IPS-NIHi7 (cell line): Measurements from ENCODE around the gene RAB22A.

ENCODE experiments used
- DNase-seq: peaks from one replicate; pipeline ENCODE4 v3.0.0; 2012; ENCODE audit warnings: mixed read lengths; ENCODE audit errors: extremely low spot score

RAB22A gene

DNA sequence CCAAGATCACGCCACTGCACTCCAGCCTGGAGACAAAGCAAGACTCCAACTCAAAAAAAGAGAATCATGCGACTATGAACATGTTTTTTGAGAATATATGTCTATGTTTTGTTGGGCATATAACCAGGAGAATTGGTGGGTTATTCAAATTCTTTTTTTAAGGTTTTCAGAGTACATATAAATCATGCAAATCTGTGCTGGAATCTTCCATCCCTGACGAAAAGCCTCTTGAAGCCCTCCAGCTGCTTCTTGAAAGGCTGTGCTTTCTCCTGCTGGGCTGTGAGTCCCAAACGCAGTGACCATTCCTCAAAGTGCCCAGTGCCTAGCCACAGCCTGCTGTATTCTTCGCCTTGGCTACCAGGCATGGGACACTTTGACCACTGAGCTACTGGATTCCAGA lies 9.2 kb upstream of the RAB22A start:
- DNase-seq = no peak

DNA sequence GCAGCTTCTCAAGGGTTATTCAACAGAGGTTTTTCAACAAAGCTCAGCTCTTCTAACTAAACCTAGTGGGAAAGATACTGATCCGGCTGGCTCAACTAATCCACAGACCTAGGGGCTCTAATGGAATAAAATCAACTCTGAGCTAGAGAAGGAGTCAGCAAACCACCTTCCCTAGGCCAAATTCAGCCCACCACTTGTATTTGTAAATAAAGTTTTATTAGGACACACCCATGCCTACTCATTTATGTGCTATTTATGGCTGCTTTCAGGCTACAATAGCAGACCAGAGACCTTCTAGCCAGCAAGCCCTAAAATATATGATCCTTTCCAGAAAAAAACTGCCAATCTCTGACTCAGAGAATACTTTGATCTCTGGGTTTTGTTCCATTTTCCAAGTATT lies 6.0 kb upstream of the RAB22A start:
- no peak for DNase-seq

DNA sequence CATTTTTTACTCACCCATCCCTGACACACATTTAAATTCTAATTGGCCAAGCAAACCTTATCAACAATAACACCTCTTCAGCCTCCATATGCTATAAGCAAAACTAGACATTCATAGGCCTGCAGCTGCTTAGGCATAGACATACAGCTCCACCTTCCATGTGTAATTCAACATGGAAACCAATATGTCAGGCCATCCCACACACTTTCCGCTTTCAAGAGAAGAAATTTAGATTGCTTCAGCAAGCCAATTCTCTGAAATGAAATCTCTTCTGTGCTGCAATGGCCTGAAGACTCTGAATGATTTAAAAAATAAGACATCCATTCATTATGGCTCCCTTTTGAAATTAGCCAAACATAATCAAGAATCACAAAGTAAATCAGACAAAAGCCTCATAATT lies 4.5 kb upstream of the RAB22A start:
- no peak for DNase-seq

DNA sequence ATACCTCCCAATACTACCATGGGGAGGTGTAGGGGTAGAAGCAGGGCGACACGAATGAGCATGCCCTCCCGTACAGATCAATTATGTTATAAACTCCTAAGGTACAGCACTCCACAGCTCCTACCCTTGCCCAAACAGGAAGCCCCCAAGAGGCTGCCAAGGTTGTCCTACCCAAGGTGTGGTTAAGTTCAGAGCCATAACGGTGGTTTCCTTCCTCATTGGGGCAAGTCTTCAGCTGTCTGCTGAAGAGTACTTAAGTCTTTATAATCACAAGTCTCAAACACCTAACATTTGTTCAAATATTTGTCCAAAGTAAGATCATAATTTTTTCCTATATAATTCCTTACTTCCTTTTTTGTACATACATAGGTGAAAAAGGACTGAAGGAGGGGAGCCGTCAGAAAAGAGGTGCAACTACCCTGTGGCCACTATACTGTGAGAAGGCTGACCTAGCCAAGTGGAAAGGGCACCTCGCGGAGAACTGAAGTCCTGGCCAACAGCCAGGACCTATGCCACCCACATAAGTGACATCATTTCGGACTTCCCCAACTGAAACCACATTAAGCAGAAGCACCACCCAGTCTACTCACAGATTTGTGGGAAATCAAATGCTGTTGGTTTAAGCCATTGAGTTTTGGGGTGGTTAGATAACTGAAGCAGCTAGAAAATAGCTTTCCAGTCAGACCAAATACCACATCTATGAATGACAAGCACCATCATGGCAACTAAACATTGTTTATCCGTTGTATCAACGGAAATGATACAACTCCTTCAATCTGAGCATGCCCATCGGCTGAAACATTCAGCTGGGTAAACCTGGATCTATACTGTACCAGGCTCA lies 2.9 kb upstream of the RAB22A start:
- DNase-seq = no peak

DNA sequence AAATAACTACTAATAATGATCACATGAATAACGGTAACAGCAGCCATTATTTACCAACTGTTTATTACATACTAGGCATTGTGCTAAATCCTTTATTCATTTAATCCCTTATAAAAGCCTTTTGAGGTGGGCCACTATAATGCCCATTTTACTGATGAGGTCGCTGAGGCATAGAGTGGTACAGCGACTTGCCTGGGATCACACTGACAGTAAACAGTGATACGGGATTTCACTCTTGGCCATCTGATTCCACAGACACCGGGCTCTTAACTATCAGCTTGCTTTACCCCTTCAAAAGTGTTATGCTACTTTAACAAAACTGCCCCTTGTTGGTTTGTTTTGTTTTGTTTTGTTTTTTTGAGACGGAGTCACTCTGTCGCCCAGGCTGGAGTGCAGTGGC lies 2.2 kb upstream of the RAB22A start:
- DNase-seq = no peak

DNA sequence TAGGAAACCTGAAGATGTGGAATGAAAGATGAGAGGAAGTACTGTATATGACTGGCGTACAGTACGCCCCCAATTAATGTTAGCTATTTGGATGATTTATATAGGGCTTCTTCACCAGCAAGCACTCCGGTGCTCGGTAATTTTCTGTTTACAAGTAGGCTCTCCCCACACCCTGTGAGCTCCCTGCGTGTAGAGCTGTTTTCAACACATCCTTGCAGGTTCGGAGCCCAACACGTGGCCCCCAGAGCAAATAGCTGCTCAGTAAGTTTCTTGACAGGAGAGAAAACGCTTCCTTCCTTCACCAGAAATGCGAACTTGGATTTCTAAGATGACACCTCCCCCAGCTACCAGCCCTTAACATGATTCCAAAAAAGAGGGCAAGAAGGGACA lies 1.2 kb upstream of the RAB22A start:
- no peak for DNase-seq

DNA sequence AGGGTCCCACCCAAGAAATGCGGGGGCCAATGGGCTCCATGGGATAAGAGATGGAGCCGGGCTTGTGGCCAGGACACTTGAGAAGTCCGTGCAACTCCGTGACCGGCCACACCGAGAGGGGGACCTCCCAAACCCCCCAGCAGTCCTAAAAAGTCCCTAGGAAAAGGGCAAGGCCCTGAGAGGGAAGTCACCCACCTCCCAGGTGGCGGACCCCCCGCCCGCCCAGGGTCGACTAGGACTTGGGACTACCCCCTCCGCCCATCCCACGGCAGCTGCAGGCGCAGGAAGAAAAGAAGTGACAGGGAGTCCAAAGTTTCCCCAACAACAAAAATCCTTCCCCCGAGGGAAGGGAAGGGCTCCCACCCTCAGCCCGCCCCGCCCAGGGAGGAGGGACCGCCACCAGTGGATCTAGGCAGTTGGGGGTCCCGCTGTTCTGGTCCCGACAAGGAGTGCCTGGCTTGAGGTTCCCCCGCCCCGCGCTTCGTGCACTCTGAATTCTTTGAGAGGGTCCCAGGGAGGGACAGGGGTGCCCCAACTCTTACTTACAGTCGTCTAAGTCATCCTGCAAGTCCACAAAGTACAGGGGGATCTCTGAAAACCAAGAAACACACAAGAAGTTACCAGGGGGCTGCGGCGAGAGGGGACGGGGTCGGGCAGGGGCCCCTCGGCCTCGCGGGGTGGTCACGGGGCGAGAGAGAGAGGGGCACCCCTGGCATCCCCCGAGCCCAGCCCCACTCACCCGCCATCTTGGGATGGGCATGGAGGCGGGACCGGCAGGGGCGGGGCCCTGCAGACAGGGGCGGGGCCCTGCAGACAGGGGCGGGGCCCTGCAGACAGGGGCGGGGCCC lies 611 bp upstream of the RAB22A start:
- DNase-seq = peak; percentile 85

DNA sequence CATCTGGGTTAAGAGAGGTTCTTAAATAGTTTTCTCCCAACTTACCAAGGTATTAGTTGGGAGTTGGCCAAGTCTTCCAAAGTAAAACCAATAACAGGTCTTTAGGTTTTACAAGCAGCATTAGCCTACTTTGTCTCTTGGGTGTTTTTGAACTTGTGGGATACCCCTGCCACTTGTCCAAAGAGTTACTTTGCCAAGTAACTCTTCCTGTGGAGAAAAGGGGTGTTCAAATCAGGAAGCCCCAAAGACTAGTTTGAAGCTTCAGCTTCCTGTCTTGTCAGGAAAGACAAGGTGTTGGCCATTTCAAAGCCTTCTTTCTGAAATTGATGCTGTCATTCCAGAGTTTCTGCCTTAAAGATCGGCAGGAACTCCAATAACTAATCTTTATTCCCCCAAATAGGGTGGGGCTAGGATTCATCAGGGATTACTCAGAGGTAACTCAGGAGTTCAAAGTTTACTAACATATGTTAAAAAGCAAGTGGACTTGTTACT lies 822 bp downstream of the RAB22A start:
- no peak for DNase-seq

DNA sequence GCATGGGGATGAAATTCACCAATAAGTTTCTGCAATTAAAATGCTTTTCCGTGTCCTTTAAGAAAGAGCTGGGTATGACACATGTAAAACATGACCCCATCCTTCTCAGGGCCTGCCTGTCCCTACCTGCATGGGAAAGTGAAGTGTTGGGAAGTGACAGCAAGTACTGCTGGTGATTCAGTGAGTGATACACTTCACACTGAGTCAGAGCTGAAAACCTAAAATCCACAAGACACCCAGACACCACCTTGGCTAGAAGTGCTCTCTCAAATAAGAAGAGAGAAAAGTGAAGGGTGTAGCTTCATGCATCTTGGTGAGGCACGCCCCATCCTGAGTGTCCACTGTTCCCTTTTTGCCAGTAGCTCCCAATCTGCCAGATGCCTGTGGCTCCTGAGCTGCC lies 3.3 kb downstream of the RAB22A start:
- DNase-seq = no peak

DNA sequence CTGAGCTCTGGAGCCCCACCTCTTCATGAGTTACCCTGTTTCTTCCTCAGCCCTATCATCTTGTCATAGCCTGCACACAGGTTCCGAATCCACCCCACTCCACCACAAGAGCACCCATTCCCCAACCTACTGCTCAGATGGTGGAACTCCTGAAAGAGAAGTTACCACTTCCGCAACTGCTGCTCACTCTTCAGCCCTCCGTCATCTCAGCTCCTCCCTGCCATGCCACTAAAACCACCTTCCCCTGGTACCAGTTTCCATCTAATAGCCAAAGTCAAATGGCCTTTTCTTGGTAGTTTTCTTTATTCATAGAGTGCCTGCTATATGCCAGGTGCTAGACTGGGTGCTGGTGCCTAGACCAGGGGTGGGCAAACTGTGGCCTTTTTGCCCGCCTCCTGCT lies 3.9 kb downstream of the RAB22A start:
- DNase-seq = no peak

DNA sequence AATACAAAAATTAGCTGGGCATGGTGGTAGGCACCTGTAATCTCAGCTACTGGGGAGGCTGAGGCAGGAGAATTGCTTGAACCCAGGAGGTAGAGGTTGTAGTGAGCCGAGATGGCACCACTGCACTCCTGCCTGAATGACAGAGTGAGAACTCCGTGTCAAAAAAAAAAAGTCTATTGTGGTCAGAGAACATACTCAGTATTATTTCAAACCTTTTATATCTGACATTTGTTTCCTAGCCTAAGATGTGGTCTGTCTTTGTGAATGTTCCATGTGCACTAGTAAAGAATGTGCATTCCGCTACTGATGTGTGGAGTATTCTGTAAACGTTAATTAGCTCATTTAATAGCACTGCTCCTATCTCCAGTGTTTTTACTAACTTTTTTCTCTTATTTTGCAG lies 11.7 kb downstream of the RAB22A start:
- no peak for DNase-seq

DNA sequence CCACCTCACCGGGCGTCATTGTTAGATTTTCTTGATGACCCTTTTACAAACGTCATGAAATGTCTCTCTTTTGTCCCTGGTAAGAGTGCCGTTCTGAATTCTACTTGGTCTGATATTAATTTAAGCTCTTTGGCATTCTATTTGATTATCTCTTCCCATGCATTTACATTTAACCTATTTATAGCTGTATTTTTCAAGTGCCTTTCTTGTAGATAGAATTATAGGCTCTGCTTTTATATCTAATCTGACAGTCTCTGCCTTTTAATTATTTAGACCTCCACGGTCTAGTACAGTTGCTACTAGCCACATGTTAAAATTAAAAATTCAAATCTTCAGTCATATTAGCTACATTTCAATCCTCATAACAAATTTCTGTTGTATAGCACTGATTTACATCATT lies 12.6 kb downstream of the RAB22A start:
- no peak for DNase-seq

DNA sequence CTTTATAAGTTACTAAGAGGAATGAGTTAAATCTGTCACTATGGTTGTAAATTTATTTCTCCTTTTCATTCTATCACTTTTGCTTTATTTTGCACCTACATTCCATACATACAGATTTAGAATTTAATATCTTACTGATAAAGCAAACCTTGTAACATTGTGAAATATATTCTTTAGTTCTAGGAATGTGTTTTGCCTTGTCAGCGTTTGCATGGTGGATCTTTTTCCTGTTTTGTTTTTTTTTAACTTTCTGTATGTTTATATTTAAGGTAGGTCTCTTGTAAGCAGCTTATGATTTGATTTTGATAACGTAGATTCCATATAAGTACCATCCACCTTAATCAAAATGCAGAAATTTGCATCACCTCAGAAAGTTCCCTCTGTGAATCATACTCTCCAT lies 16.4 kb downstream of the RAB22A start:
- no peak for DNase-seq

DNA sequence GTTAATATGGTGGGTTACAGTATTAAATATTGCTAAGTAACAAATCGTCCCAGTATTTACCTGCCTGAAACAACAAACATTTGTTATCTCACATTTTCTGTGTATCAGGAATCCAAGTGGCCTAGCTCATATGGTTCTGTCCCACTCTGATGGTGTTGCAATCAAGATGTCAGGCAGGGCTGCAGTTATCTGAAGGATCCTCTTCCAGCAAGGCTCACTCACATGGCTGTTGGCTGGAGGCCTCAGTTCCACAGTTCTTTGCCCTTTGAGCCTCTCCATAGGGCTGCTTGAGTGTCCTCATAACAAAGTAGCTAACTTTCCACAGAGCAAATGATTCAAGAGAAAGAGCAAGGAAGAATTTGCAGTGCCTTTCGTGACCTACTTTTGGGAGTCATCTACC lies 17.7 kb downstream of the RAB22A start:
- no peak for DNase-seq

DNA sequence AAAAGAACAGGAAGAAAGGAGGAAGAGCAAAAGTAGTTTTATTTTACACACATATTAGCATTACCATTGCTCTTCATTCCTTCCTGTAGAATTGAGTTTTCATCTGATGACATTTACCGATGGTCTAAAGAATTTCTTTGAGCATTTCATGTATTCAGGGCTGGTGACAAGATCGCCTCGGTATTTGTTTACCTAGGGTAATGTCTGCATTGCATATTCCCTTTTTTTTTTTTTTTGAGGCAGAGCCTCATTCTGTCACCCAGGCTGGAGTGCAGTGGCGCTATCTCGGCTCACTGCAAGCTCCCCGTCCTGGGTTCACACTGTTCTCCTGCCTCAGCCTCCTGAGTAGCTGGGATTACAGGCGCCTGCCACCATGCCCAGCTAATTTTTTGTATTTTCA lies 19.3 kb downstream of the RAB22A start:
- peak; percentile 25 for DNase-seq

DNA sequence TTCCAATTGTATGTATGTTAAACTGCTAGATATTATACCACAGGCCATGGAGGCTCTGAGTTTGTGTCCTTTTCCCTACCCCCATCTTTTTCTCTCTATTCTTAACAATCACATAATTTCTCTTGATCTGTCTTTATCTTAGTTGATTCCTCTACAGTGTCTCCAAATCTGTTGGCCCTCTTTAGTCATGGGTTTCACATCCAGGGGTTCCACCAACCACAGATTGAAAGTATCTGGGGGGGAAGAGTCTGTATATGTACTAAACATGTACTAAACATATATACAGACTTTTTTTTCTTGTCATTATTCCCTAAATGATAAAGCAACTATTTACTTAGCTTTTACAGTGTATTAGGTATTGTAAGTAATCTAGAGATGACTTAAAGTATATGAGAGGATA lies 20.2 kb downstream of the RAB22A start:
- DNase-seq = no peak

DNA sequence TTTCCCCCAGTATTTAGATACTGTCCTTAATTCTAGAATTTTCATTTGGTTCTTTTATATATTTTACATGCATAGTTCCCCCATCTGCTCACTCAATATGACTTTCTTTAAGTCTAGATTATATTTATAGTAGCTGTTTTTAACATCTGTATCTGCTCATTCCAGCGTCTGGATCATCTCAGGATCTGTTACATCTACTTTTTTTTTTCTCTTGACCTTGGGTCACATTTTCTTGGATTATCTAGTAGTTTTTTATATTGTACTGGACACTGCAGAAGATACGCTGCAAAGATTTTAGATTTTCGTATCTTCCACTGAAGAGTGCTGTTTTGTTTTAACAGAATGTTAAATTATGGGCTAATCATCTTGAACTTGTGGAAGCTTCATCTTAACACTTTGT lies 20.7 kb downstream of the RAB22A start:
- no peak for DNase-seq

DNA sequence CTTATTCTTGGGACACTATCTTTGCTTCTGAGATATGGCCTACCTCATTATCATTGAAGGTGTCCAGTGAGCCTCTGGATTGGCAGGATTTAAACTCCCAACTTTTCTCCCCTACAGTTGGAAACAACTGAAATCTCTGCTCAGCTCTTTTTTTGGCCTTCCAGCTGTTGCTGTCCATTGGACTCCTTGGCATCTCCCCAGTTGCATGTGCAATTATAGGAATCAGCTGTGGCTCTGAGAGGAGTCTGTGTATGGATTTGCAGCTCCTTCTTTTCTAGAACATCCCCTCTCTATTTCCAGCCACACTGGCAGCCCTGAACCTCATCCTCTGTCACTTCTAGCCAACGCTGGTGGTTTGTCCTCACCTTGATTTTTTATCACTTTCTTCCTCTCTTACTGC lies 21.2 kb downstream of the RAB22A start:
- no peak for DNase-seq

DNA sequence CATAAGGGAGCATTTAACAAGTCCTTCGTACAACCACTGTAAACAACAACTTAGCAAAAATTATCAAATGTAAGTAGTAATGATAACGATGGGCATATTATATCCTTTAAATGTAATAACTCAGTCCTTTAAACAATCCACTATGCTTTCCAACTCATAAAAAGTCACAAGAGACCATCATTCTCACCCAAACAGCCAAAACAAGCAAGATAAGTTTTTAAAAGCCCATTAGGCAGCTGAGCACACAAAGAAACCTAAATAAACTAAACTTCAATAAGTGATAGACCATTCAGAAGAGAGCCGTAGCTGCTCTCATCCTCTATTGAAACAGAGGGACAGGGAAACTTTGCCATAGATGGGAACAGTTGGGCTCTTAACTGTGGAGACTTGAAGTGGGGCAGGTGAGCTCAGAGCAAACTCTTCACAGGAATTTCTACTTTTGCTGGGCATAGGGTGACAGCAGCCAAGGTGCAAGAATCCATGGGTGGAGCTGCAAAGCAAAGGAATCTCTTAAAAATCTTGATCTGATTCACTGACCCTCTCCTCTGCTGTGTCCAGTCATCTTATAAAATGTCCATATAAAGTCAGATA lies 22.5 kb downstream of the RAB22A start:
- no peak for DNase-seq

DNA sequence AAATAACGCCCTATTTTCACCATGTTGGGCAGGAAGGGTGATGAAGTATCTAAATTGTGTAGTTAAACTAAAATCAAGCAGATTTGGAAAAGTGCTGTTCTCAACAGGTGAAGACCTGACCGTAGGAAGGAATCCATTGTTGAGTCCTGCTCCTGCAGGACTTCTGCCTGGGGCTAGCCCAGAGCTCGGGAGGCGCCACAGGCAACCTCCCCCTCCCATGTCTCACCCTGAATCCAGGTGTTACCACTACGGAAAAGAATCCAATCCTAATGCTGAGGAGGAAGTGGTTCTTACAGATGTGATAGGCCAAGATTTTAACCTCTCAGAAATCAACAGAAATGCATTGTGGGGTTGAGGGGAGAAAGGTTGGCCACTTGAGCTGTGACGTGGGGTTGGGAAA lies 30.2 kb downstream of the RAB22A start:
- DNase-seq = peak; percentile 19

DNA sequence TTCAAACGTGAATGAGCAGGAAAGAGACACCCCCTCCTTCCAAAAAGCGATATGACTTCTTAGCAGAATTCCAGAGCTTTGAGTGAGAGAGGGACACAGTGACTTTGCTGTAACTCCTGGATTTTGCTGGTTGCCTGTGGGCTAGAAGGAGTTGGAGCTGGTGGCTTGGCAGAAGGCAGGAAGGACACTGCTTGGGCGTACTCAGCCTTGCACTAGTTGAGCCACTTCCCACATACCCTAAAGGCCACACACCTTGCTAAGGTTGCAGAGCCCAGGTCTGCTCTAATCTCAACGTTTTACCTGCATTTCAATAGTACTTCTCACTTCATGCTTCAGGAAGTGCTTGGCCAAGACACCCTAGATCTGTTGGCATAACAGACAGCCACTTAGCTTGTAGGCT lies 30.6 kb downstream of the RAB22A start:
- DNase-seq = no peak

DNA sequence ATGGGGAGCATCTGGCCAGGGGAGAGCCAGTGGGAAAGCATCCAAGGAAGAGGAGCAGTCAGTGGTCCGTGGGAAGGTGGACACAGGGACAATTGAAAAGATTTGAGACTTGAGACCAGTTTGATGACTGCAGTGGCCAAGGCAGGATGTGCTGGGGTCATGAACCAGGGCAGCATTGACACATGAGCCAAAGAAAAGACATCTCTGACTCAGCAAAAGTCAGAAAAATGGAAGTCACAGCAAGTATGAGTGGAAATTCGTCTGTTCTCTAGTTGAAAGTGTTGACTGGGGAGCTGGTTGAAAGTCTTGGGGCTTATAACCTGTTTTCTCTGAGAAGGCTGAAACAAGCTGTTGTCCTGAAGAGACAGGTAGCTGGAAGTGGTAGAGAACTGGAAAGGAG lies 31.3 kb downstream of the RAB22A start:
- DNase-seq = no peak
